Endometrial microvascular endothelial cells (primary cell): Measurements from ENCODE around the gene ADGRG3. TPM values are rescaled to one million over a fixed set of nuclear protein-coding genes. Genes with fewer than 3 reads are reported as not detected.

Source experiments
- in situ Hi-C: cut with HindIII; loops from 2 replicates; pipeline ENCODE4 v1.10.0; 2017; ENCODE audit warnings: low sequenced_read_pairs, low pct_unique_long_range_greater_than_20kb; ENCODE audit errors: inconsistent ontology term
- total RNA-seq: library from RNA; depleted of rRNA; stranded (reverse); fragments of >200 nt; gene quantifications from one replicate; pipeline ENCODE4 v1.2.3, GENCODE V29; 2015; ENCODE audit errors: inconsistent ontology term

ADGRG3 gene
- total RNA-seq, 1 donor from 2014 or later = not detected

DNA sequence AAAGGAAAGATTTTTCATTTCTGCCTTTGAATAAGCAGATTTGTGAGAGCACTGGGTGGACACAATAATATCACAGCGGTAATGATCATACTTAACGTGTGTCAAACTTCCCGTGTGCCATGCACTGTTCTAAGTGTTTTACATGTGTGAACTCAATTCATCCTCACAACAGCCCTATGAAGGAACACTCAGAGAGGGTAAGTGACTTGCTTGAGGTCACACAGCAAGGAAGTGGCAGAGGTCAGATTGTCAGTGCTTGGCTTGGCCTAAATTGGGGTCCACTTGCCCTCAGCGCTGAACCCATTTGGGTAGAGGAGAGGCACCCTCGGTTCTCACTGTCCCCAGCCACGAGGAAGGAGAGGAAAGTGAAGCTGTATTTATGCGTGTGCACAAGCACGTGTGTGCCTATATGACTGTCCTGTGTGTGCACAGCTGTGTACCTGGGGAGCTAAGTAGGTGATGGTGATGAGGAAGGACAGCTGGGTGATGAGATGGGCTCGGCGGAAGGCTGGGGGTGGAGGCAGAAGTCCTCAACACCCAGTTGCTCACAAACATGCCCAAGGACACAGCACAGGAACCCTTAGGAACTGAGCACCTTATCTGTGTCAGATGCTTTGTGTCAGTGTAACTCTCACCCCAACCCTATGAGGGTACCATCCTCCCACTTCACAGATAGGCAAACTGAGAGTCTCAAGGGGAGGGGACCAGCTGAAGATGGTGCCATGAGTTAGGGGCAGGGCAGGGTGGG lies 9.8 kb upstream of the ADGRG3 start:
- in situ Hi-C loops = no loop called here

DNA sequence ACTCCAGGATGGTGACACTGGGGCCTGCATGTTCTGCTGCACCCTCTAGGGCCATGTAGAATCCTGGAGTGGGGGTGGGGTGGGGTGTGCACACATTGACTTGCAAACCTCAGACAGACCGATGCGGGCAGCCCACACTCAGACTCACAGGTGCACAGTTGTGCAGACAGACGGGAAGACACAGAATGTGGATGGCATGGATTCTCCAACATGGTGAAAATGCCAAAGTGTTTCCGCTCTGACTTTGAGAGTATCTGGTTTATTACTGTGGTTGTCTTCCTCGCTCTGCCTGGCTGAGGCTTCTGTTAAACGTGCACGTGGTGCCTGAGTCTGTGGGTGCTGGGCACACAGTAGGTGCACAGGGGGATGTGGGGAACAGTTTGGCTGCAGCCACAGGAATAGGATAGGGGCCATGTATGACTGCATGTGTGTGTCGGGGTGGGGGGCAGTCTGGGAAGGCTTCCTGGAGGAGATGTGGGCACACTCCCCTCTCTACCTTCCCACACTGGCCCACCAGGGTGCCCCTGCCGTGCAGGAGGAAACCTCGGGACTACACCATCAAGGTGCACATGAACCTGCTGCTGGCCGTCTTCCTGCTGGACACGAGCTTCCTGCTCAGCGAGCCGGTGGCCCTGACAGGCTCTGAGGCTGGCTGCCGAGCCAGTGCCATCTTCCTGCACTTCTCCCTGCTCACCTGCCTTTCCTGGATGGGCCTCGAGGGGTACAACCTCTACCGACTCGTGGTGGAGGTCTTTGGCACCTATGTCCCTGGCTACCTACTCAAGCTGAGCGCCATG lies 9.0 kb upstream of the ADGRG3 start:
- in situ Hi-C loops = no loop called here

DNA sequence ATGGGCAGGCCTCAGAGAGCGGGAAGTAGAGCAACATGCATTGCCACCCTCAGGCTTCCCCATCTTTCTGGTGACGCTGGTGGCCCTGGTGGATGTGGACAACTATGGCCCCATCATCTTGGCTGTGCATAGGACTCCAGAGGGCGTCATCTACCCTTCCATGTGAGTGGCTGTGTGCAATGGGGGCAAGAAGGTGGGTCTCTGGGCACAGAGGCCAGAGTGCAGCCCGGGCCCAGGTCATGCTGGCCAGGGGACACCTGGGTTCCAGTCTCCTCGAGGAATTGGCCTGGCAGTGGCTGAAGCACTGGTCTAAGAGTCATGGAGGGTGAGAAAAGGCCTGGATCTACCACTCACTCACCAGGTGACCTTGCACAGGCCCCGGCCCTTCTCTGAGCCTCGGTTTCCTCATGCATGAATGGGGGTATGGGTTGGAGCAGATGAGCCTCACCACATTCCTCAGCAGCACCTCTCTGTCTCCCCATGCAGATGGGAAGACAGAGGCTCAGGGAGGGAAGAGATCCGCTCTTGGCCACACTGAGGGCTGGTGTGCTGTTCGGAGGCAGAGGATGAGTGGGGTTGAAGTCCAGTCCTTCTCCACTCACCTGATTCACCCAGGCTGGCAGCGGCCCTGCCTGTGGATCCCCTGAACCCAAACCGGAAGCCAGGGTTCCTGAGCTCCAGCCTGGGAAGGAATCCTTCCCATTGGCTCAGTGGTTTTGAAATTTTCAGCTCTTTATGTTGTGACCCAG lies 7.2 kb upstream of the ADGRG3 start:
- in situ Hi-C loops = no loop called here

DNA sequence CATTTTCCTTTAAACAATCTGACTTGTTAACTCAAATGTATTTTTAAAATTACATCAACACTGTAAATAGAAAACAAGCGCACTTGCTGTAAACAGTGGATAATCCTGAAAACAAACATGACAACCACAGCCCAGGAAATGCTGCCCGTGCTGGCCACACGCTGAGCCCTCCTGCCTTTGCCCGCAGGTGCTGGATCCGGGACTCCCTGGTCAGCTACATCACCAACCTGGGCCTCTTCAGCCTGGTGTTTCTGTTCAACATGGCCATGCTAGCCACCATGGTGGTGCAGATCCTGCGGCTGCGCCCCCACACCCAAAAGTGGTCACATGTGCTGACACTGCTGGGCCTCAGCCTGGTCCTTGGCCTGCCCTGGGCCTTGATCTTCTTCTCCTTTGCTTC lies 6.6 kb upstream of the ADGRG3 start:
- in situ Hi-C loops = no loop called here

DNA sequence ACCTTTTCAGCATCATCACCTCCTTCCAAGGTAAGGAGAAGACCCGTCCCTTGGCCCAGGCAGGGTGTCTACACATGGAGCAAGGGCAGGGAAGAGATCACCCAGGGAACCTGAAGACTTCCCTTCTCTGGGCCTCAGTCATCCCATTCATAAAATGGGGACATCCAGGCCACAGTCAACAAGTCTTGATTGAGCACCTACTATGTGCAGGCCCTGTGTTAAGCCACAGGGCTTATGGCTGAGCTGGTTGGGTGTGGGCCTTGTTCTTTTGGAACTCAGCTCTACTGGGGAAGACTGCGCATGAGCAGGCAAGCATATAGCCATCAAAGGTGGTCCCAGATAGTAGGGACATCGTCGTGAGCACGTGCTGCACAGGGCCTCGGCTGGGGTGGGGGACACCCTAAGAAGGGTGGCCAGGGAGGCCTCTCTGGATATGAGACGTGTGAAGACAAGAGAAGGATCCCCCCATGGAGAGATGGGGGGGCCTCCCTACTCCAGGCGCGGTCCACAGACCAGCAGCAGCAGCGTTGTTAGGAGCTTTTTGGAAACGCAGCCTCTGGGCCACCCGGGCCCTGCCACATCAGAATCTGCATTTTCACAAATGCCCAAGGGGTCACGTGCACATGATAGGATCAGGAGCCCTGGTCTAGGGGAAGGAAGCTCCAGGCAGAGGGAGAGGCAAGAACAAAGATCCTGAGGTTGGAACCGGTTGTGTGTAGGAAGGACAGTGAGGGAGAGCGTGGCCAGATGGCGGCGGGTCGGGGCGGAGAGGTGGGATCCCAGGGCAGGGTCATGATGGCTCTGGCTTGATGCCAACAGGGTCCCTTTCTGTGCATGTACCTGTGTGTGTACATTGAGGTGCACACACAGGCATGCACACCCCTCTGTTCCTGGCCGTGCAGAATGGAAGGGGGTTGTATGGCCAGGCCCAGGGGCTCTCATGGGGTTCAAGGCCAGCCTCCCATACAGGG lies 5.9 kb upstream of the ADGRG3 start:
- in situ Hi-C loops = no loop called here

DNA sequence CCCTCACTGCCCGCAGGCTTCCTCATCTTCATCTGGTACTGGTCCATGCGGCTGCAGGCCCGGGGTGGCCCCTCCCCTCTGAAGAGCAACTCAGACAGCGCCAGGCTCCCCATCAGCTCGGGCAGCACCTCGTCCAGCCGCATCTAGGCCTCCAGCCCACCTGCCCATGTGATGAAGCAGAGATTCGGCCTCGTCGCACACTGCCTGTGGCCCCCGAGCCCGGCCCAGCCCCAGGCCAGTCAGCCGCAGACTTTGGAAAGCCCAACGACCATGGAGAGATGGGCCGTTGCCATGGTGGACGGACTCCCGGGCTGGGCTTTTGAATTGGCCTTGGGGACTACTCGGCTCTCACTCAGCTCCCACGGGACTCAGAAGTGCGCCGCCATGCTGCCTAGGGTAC lies 4.7 kb upstream of the ADGRG3 start:
- in situ Hi-C loops = no loop called here

DNA sequence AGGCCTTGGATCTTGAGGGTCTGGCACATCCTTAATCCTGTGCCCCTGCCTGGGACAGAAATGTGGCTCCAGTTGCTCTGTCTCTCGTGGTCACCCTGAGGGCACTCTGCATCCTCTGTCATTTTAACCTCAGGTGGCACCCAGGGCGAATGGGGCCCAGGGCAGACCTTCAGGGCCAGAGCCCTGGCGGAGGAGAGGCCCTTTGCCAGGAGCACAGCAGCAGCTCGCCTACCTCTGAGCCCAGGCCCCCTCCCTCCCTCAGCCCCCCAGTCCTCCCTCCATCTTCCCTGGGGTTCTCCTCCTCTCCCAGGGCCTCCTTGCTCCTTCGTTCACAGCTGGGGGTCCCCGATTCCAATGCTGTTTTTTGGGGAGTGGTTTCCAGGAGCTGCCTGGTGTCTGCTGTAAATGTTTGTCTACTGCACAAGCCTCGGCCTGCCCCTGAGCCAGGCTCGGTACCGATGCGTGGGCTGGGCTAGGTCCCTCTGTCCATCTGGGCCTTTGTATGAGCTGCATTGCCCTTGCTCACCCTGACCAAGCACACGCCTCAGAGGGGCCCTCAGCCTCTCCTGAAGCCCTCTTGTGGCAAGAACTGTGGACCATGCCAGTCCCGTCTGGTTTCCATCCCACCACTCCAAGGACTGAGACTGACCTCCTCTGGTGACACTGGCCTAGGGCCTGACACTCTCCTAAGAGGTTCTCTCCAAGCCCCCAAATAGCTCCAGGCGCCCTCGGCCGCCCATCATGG lies 4.0 kb upstream of the ADGRG3 start:
- in situ Hi-C loops = no loop called here

DNA sequence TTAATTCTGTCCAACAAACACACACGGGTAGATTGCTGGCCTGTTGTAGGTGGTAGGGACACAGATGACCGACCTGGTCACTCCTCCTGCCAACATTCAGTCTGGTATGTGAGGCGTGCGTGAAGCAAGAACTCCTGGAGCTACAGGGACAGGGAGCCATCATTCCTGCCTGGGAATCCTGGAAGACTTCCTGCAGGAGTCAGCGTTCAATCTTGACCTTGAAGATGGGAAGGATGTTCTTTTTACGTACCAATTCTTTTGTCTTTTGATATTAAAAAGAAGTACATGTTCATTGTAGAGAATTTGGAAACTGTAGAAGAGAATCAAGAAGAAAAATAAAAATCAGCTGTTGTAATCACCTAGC lies 3.5 kb upstream of the ADGRG3 start:
- in situ Hi-C loops = no loop called here

DNA sequence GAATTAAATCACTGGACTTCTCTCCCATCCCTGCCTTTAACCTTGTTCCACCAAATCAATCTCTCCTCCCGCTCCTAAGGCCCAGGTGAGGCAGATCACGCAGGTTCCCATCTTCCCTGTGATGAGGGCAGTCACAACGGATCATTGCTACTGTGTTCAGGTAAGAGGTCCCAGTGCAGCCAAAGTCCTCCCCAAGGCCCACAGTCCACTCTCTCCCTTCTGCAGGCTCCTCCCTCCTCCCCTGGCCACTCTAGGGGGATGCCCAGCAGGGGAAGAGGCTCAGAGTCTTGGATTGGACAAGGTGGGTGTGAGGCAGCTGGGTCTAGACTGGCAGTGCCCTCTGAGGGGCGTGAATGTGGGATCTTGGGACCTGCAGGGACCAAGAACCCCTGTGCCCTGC lies 2.6 kb upstream of the ADGRG3 start:
- in situ Hi-C loops = no loop called here

DNA sequence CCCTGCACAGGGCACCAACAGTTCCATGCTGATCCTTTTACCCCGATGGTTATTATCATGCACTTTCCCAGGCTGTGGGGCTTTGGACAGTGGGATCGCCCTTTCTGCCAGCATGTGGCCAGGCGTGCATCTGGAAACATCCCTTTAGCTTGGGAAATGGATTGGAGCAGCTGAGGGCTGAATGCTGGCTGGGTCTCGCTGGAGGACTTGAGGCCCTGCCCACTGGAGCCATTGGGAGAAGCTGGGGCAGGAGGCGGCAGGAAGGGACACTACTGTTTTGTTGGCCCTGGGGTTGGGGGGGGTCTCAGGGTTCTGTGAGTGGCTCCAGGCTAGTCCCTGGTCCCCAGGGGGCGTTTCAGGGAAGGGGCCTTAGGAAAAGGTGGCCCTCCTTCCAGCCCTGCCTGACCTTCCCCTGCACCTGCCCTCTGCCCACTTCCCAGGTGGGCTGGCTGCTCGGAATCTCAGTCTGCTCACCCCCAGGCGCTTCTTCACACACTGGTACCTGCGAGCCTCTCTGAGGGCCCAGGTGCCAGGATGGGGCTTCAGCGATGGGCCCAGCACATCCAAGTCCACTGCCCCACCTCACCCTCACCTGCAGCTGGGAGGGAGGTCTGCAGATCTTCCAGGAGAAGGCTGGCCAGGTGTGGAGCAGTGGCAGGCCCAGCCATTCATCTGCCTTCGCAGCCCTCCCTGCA lies 1.6 kb upstream of the ADGRG3 start:
- in situ Hi-C loops = no loop called here

DNA sequence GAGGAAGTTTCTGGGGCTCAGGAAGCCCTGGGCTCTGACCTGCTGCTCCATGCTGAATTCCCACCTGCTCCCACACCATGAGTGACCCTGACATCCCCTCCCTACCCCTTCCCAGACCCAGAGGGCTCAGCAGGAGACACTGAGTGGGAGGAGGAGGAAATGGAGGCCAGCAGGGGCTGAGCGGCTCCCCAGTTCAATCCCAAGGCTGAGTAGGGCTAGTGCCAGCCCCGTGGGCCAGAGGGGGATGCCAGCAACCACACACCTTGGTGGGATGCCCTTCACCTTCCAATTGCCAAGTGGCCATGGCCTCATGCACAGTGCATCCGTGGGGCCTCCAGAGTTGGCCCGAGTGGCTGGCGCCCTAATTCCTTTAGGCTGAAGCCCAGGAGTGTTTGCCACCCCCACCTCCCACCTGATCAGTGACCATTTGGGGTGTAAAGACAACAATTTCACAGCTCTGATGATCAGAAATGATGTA lies 1.0 kb upstream of the ADGRG3 start:
- in situ Hi-C loops = no loop called here

DNA sequence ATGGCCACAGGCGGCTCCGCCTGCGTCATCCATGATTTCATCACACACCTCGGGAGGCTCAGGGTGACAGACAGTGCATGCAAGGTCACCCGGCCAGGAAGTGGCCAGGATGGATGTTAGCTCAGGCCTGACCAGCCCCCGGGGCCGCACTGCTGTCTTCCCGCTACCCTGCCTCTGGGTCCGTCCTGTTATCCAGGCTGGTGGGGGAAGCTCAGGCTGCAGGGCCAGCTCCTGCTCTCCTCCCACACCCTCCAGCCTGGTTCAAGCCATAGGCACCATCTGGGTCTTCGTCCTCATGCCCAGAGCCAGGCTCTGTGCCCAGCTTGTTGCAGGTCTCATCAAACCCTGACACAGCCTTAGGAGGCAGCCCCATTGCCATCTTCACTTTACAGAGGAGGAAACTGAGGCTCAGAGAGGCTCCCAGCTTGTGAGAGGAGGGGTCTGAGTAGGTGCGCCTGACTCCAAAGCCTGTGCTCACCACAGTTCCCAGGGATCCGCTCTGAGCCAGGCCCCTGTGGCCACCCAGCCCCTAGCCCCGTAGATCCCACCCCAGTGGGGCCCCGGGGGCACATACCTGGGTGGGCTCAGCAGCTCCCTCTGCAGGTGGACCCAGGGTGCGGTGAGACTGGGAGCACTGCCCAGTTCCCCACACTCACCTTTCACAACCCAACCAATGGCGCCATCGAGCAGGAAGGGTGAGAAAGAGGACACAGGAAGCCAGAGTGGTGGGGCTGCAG lies 412 bp upstream of the ADGRG3 start:
- in situ Hi-C loops = no loop called here

DNA sequence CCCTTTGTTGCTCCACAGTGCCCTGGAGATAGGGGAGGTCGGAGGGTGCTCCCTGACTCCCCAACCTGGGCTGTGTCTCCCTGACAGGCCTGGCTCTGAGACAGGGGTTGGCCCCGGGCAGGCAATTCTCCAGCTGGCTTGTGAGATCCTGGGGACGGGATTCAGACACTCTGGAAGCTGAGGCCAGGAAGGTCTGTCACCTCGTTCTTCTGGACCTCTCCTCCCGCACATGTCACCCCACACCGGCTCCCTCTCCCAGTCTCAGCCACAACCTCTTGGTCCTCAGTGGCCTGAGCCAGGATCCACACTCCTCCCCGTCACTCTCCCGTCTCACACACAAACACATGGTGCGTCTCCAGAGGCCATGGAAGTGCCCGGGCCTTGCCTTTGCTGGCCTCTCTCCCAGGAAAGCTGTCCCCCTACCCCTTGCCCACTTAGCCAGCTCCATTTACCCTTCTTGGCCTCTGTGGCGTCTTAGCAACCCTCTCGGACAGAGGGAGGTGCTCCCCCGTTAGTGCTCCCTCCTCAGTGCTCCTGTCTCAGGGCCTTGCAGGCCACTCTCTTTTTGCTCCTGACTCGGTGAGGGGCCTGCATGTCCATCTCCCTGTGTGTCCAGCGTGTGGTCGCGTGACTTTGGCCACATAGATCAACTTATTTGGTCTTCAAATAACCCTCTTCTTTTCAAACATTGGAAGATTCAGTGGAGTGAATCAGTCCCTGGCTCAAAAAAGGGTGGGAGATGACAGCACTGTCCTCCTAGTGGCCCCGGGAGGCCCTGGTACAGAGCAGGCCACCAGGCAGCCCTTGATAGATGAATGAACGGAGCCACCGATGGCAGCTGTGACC lies 747 bp downstream of the ADGRG3 start:
- in situ Hi-C loops = no loop called here

DNA sequence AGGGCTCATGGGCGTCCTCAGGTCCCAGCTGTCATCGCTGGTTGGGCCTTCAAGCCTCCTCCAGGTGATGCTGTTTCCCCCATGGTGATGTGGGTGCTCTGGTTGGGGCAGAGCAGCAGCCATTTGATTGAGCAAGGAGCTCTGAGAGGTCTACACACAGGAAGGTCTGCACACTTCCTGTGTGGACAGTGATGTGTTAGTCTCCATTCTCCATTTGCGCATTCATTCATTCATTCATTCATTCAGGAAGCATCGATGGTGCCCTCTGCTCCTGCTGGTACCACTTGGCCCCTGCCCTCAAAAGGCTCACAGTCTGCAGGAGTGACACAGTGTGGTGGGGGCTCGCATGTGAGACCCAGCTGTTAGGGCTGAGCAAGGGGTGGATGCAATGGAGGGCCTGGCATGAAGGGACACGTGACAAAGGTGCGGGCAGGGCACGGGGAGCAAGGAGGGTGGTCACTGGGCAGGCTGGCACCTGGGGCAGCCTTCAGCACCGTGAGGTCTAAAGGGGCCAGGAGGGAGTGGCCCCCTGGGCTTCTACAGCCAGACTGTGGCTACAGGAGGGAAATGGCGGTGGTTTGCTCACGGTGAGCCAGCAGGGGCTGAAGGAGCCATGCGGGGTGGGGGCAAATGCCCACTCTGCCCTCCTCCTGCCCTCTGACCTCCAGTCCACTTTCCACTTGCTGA lies 1.5 kb downstream of the ADGRG3 start:
- in situ Hi-C loops = no loop called here

DNA sequence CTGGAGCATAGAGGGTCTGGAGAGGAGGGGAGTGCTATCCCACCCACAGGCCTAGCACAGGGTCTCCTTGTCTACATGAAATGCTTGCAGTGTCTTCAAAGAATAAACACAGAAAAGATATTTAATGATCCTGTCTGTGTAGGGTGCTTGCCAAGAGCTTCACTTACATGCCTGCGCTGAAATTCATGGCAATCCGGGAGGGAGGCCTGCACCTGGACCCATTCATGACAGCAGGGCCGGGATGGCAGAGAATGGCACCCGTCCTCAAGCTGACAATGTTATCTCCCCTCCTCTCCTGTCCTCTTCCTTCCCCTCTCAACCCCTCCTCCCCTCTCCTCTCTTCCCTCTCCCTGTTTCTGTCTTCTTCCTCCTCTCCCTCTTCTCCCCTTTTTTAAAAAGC lies 2.1 kb downstream of the ADGRG3 start:
- in situ Hi-C loops = no loop called here
